ENCODE measurements around the gene SCPEP1.

GRCh38 chr17:57034807-57035754 is 57.1 kb downstream of the SCPEP1 start:
- TF ChIP-seq, protein P1, sequence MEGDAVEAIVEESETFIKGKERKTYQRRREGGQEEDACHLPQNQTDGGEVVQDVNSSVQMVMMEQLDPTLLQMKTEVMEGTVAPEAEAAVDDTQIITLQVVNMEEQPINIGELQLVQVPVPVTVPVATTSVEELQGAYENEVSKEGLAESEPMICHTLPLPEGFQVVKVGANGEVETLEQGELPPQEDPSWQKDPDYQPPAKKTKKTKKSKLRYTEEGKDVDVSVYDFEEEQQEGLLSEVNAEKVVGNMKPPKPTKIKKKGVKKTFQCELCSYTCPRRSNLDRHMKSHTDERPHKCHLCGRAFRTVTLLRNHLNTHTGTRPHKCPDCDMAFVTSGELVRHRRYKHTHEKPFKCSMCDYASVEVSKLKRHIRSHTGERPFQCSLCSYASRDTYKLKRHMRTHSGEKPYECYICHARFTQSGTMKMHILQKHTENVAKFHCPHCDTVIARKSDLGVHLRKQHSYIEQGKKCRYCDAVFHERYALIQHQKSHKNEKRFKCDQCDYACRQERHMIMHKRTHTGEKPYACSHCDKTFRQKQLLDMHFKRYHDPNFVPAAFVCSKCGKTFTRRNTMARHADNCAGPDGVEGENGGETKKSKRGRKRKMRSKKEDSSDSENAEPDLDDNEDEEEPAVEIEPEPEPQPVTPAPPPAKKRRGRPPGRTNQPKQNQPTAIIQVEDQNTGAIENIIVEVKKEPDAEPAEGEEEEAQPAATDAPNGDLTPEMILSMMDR (IDR thresholded peaks at IDR 0.05), result no peak
- no peak for TF ChIP-seq POLR2A (IDR thresholded peaks at IDR 0.05)

Data from right lobe of liver (tissue), 4 donors.